HepG2 (cell line): ENCODE data around the gene LAMC3. TPM values are rescaled to one million over a fixed set of nuclear protein-coding genes. Genes with fewer than 3 reads are reported as not detected.

ENCODE experiments used
- ATAC-seq: fragments of 200-7000 bp; cut with Tn5 transposase; 3 replicates; pipeline ENCODE4 v1.9.1; 2020; ENCODE audit warnings: mild to moderate bottlenecking, moderate library complexity
- BruUV-seq: library from RNA; stranded (reverse); fragments of 400-500 nt; replicated peaks from 2 replicates; lab custom pipeline; 2021; lab: Mats Ljungman, UMichigan
- CTCF ChIA-PET: fragments of 300-600 bp; formaldehyde crosslinking; extraction: SDS; loops from one replicate; lab custom pipeline; 2021; ENCODE audit warnings: low total read pairs, inconsistent platforms, low intra/inter-chr PET ratio; lab: Yijun Ruan, JAX
- POLR2A ChIA-PET: fragments of 350-600 bp; sonication (Branson Sonifier 250); formaldehyde crosslinking; loops from one replicate; lab custom pipeline; 2020; ENCODE audit warnings: antibody characterized with exemption, inconsistent platforms; lab: Yijun Ruan, JAX
- DNase-seq: peaks from one replicate; pipeline ENCODE4 v3.0.0-alpha.2; 2015; ENCODE audit warnings: low spot score
- FAIRE-seq: peaks from 3 replicates; lab custom pipeline; 2011; peaks lifted over from hg19 to GRCh38; lab: Jason Lieb, UNC
- H2AFZ ChIP-seq: one replicate; pipeline ENCODE4 v1.6.1; 2011; ENCODE audit warnings: low read length, inconsistent platforms
- H3K27ac ChIP-seq: fragments of 300-600 bp; 3 replicates; pipeline ENCODE4 v1.8.0; 2011; ENCODE audit warnings: mixed run types, mild to moderate bottlenecking, mixed read lengths, low read length, inconsistent platforms; ENCODE audit not compliant: insufficient read depth; ENCODE audit errors: extremely low read length
- H3K27me3 ChIP-seq, 2 experiments: fragments of 200-600 bp in 1 of 2; 2 replicates in 1 of 2; 3 replicates in 1 of 2; pipeline versions ENCODE4 v1.6.0 to v1.8.0; 2011; ENCODE audit warnings: low read length in 2 of 2, mild to moderate bottlenecking in 2 of 2, moderate library complexity in 2 of 2, inconsistent platforms in 1 of 2; ENCODE audit not compliant: insufficient read depth in 2 of 2, control insufficient read depth in 1 of 2
- H3K36me3 ChIP-seq, 2 experiments: fragments of 200-600 bp in 1 of 2; replicated peaks in 1 of 2; 2 replicates in 1 of 2; 3 replicates in 1 of 2; pipeline versions ENCODE4 v1.5.1 to v1.8.0; 2011; ENCODE audit warnings: low read length in 2 of 2, inconsistent platforms in 1 of 2; ENCODE audit not compliant: insufficient read depth in 2 of 2, control insufficient read depth in 1 of 2
- H3K4me1 ChIP-seq: 2 replicates; pipeline ENCODE4 v1.5.1; 2012; ENCODE audit warnings: low read length, inconsistent platforms; ENCODE audit not compliant: insufficient read depth
- H3K4me2 ChIP-seq: 2 replicates; pipeline ENCODE4 v1.6.0; 2011; ENCODE audit warnings: low read depth, low read length, inconsistent platforms
- H3K4me3 ChIP-seq, 3 experiments: fragments of 200-600 bp in 1 of 3; sonication (generic), shearing (Covaris generic) in 1 of 3; replicated peaks in 1 of 3; 2 replicates each; pipeline ENCODE4 v1.5.1; 2011 to 2016; ENCODE audit warnings: low read length in 3 of 3, inconsistent platforms in 2 of 3, low read depth in 2 of 3, mild to moderate bottlenecking in 2 of 3, control low read depth in 1 of 3, mixed read lengths in 1 of 3; ENCODE audit not compliant: insufficient read depth in 1 of 3
- H3K79me2 ChIP-seq: one replicate; pipeline ENCODE4 v1.6.1; 2011; ENCODE audit warnings: low read length, inconsistent platforms; ENCODE audit not compliant: insufficient read depth
- H3K9ac ChIP-seq: 2 replicates; pipeline ENCODE4 v1.6.0; 2011; ENCODE audit warnings: mild to moderate bottlenecking, low read depth, low read length, inconsistent platforms; ENCODE audit not compliant: insufficient read depth
- H3K9me3 ChIP-seq: 2 replicates; pipeline ENCODE4 v1.5.1; 2012; ENCODE audit warnings: mild to moderate bottlenecking, low read length
- H4K20me1 ChIP-seq: 2 replicates; pipeline ENCODE4 v1.6.0; 2011; ENCODE audit warnings: inconsistent platforms, mild to moderate bottlenecking, low read length, moderate library complexity; ENCODE audit not compliant: insufficient read depth
- AKAP8 ChIP-seq: sonication (generic); formaldehyde crosslinking; IDR thresholded peaks from 2 replicates; pipeline ENCODE4 v1.5.1; 2020; ENCODE audit warnings: mild to moderate bottlenecking, missing genetic modification reagents
- DNMT1 ChIP-seq: sonication (generic); formaldehyde crosslinking; IDR thresholded peaks from 2 replicates; pipeline ENCODE4 v1.5.1; 2020; ENCODE audit warnings: mild to moderate bottlenecking, missing genetic modification reagents
- GMEB1 ChIP-seq: sonication (generic); formaldehyde crosslinking; IDR thresholded peaks from 2 replicates; pipeline ENCODE4 v1.5.1; 2020; ENCODE audit warnings: missing genetic modification reagents, mild to moderate bottlenecking, borderline replicate concordance
- HMGXB3 ChIP-seq: sonication (generic); formaldehyde crosslinking; IDR thresholded peaks from 2 replicates; pipeline ENCODE4 v1.4.0; 2020; ENCODE audit warnings: missing genetic modification reagents, borderline replicate concordance
- KMT2B ChIP-seq: IDR thresholded peaks from 2 replicates; pipeline ENCODE4 v1.6.1; 2016; ENCODE audit warnings: missing genetic modification reagents, missing compliant biosample characterization
- REXO4 ChIP-seq: sonication (generic); formaldehyde crosslinking; IDR thresholded peaks from 2 replicates; pipeline ENCODE4 v1.8.0; 2022; ENCODE audit warnings: missing genetic modification reagents, mild to moderate bottlenecking, borderline replicate concordance
- SAP130 ChIP-seq: IDR thresholded peaks from 2 replicates; pipeline ENCODE4 v1.6.1; 2016; ENCODE audit warnings: low read depth
- SMARCC2 ChIP-seq: fragments of 450-650 bp; IDR thresholded peaks from 2 replicates; pipeline ENCODE4 v1.6.1; 2017; ENCODE audit warnings: antibody characterized with exemption, mild to moderate bottlenecking
- SP5 ChIP-seq: IDR thresholded peaks from 2 replicates; pipeline ENCODE4 v1.6.1; 2016; ENCODE audit warnings: low read depth, borderline replicate concordance
- ZNF20 ChIP-seq: sonication (generic); formaldehyde crosslinking; IDR thresholded peaks from 2 replicates; pipeline ENCODE4 v1.4.0; 2020; ENCODE audit warnings: mild to moderate bottlenecking, moderate library complexity, missing genetic modification reagents
- ZNF235 ChIP-seq: sonication (generic); formaldehyde crosslinking; IDR thresholded peaks from 2 replicates; pipeline ENCODE4 v1.8.1; 2023; ENCODE audit warnings: mild to moderate bottlenecking, missing genetic modification reagents, borderline replicate concordance
- ZNF670 ChIP-seq: sonication (generic); formaldehyde crosslinking; IDR thresholded peaks from 2 replicates; pipeline ENCODE4 v1.8.0; 2022; ENCODE audit warnings: mild to moderate bottlenecking, missing genetic modification reagents, borderline replicate concordance
- WGBS: methylation state at CpG from one replicate; pipeline ENCODE4 v1.1.6; 2017; ENCODE audit warnings: low lambda C conversion rate; 5-methylcytosine and 5-hydroxymethylcytosine counted together
- in situ Hi-C: cut with HindIII; loops from 2 replicates; pipeline ENCODE4 v1.10.0; 2017; ENCODE audit warnings: low pct_unique_long_range_greater_than_20kb; ENCODE audit not compliant: extremely low pct_ligation_motif_present
- intact Hi-C: fragments of 100-400 bp; cut with micrococcal nuclease; formaldehyde crosslinking; loops from one replicate; pipeline ENCODE4 v1.10.0; 2022; ENCODE audit not compliant: unreplicated experiment
- polyA plus RNA-seq, 8 experiments: library from polyadenylated mRNA; depleted of rRNA in 3 of 8; stranded (reverse) in 7 of 8; unstranded in 1 of 8; fragments of >200 nt; fragmentation: Illumina TruSeq in 4 of 8; extraction: Trizol in 4 of 8; gene quantifications; 2 replicates each; pipeline versions ENCODE4 v1.2.1 to v1.2.3, GENCODE V29; 2011 to 2016; ENCODE audit warnings: low read depth in 4 of 8, missing spikeins in 1 of 8, mixed read lengths in 1 of 8; ENCODE audit not compliant: insufficient read depth in 1 of 8
- total RNA-seq, 5 experiments: library from RNA; depleted of rRNA; stranded (reverse); fragments of >200 nt; fragmentation: Illumina TruSeq; extraction: Trizol; gene quantifications; 2 replicates each; pipeline ENCODE4 v1.2.3, GENCODE V29; 2016; ENCODE audit warnings: low read depth in 1 of 5

Gene LAMC3
- total and polyA plus RNA-seq, 2 of the 13 experiments (the other 11 are each of a cell fraction or from before 2014, with no cell fraction given), result 0.07 to 0.57 TPM

GRCh38 chr9:131117121-131117761 lies 108.3 kb downstream of the LAMC3 start:
- in situ Hi-C loops, result no loop called here
- no TSS peak for BruUV-seq
- Histone ChIP-seq H3K4me3 (no peak overlapping the region), H3K79me2 (no peaks in the 10 kb centered on the region), H3K36me3 (peaks cover 1 to 5% of the 10 kb centered on the region in 2 experiments; a peak in 1 of 5 replicates), H3K9me3 (no peaks in the 10 kb centered on the region), H4K20me1 (no peaks in the 10 kb centered on the region), H3K27me3 (peaks cover 0 to 3% of the 10 kb centered on the region in 2 experiments; a peak in 1 of 5 replicates), H3K4me1 (peaks cover 23% of the 10 kb centered on the region), H2AFZ (no peak overlapping the region), H3K27ac (no peak overlapping the region), H3K4me2 (no peak overlapping the region), H3K9ac (no peak overlapping the region)
- intact Hi-C loops, result no loop called here
- ATAC-seq, result no peak
- WGBS, result 89% methylated on average over 13 of the region's 13 CpGs
- CTCF ChIA-PET, result no interaction called here
- DNase-seq, result no peak
- FAIRE-seq, result no peak
- POLR2A ChIA-PET, result interaction anchor here (1.7 kb wide), 1 partner anchor 9 kb away, joined by 4 read pairs; no protein-coding TSS in a partner anchor
- TF ChIP-seq ZNF235 (CRISPR knock-in tag), result no peak
- no peak for TF ChIP-seq SP5 (CRISPR knock-in tag)
- TF ChIP-seq SMARCC2, result no peak
- TF ChIP-seq REXO4 (CRISPR knock-in tag), result no peak
- TF ChIP-seq AKAP8 (CRISPR knock-in tag), result no peak
- TF ChIP-seq DNMT1 (CRISPR knock-in tag), result no peak

- in situ Hi-C loops (no loop called here), intact Hi-C loops (no loop called here)
- peaks cover 0 to 3% of the 10 kb centered on the region in 2 experiments; a peak in 1 of 5 replicates for H3K27me3 ChIP-seq
- H3K4me2 ChIP-seq, result no peak overlapping the region
- no peak overlapping the region for H3K4me3 ChIP-seq
- peaks cover 1 to 5% of the 10 kb centered on the region in 2 experiments; a peak in 1 of 5 replicates for H3K36me3 ChIP-seq
- no peaks in the 10 kb centered on the region for H4K20me1 ChIP-seq
- no peaks in the 10 kb centered on the region for H3K9me3 ChIP-seq
- POLR2A ChIA-PET, result interaction anchor here (1.7 kb wide), 1 partner anchor 10 kb away, joined by 4 read pairs; no protein-coding TSS in a partner anchor
- ATAC-seq (no peak), DNase-seq (no peak), FAIRE-seq (no peak)
- no peaks in the 10 kb centered on the region for H3K79me2 ChIP-seq
- BruUV-seq, result no TSS peak
- no peak overlapping the region for H3K27ac ChIP-seq
- WGBS, result 91% methylated on average over 2 of the region's 4 CpGs
- H2AFZ ChIP-seq, result no peak overlapping the region
- peaks cover 23% of the 10 kb centered on the region for H3K4me1 ChIP-seq
- no peak overlapping the region for H3K9ac ChIP-seq
- CTCF ChIA-PET, result no interaction called here
- TF ChIP-seq ZNF670 (CRISPR knock-in tag) (no peak), HMGXB3 (no peak), GMEB1 (CRISPR knock-in tag) (no peak), ZNF20 (CRISPR knock-in tag) (no peak), KMT2B (CRISPR knock-in tag) (no peak), SAP130 (CRISPR knock-in tag) (no peak)
Observed at GRCh38 chr9:131117762-131118145, 108.8 kb downstream of the LAMC3 start.
